HG03354 (cell line): Measurements from ENCODE around the gene RTF2.

Experiments
- ATAC-seq: cut with Tn5 transposase; IDR thresholded peaks from one replicate; pipeline ENCODE4 v1.9.1; 2021; ENCODE audit warnings: mild to moderate bottlenecking; ENCODE audit not compliant: unreplicated experiment, poor library complexity, severe bottlenecking

RTF2 gene

GRCh38 chr20:56468316-56469076 is at the start of gene RTF2:
TSS of gene RTF2 (plus strand) at chr20:56468627. CDS start at chr20:56468698, 71 bp downstream.
- peak; percentile 99 for ATAC-seq

- ATAC-seq = no peak
Observed at GRCh38 chr20:56420028-56420427, 48.4 kb upstream of the RTF2 start.

- no peak for ATAC-seq
Observed at GRCh38 chr20:56420940-56421688, 47.3 kb upstream of the RTF2 start.

GRCh38 chr20:56422076-56422823 is 46.2 kb upstream of the RTF2 start:
- ATAC-seq = no peak

- ATAC-seq = no peak
Observed at GRCh38 chr20:56422824-56423189, 45.6 kb upstream of the RTF2 start.

- ATAC-seq = no peak
Observed at GRCh38 chr20:56423211-56423610, 45.2 kb upstream of the RTF2 start.

- no peak for ATAC-seq
Observed at GRCh38 chr20:56423886-56424285, 44.5 kb upstream of the RTF2 start.

- no peak for ATAC-seq
Observed at GRCh38 chr20:56424931-56425330, 43.5 kb upstream of the RTF2 start.

- no peak for ATAC-seq
Observed at GRCh38 chr20:56426026-56426425, 42.4 kb upstream of the RTF2 start.

GRCh38 chr20:56426926-56427325 is 41.5 kb upstream of the RTF2 start:
- ATAC-seq = no peak

GRCh38 chr20:56427797-56428196 is 40.6 kb upstream of the RTF2 start:
- ATAC-seq = no peak

GRCh38 chr20:56428410-56428809 is 40.0 kb upstream of the RTF2 start:
- no peak for ATAC-seq

- no peak for ATAC-seq
Observed at GRCh38 chr20:56428881-56429280, 39.5 kb upstream of the RTF2 start.

- no peak for ATAC-seq
Observed at GRCh38 chr20:56429502-56429901, 38.9 kb upstream of the RTF2 start.

- no peak for ATAC-seq
Observed at GRCh38 chr20:56429941-56430340, 38.5 kb upstream of the RTF2 start.

GRCh38 chr20:56430461-56430860 is 38.0 kb upstream of the RTF2 start:
- ATAC-seq = no peak

- no peak for ATAC-seq
Observed at GRCh38 chr20:56430957-56431356, 37.5 kb upstream of the RTF2 start.

GRCh38 chr20:56431471-56431870 is 37.0 kb upstream of the RTF2 start:
- ATAC-seq = no peak

- no peak for ATAC-seq
Observed at GRCh38 chr20:56433221-56433879, 35.1 kb upstream of the RTF2 start.

- ATAC-seq = no peak
Observed at GRCh38 chr20:56433880-56434255, 34.6 kb upstream of the RTF2 start.
